Common myeloid progenitor, CD34-positive (primary cell): Measurements from ENCODE around the gene FAM43B.
A peak's percentile ranks its signal among the peaks of the same experiment; 100 is the strongest.

Experiments used
- CTCF ChIA-PET: fragments of 350-600 bp; sonication (Branson Sonifier 250); formaldehyde crosslinking; loops from one replicate; lab custom pipeline; 2021; ENCODE audit warnings: antibody characterized with exemption; lab: Charles Lee
- POLR2A ChIA-PET: fragments of 350-600 bp; sonication (Branson Sonifier 250); formaldehyde crosslinking; loops from one replicate; lab custom pipeline; 2021; ENCODE audit warnings: antibody characterized with exemption; lab: Charles Lee
- DNase-seq, 3 donors: peaks; one replicate each; pipeline versions ENCODE4 v3.0.0 to v3.0.0-alpha.2; 2013
- H3K27ac ChIP-seq, 2 experiments: 1 replicate in 1 of 2; 2 replicates in 1 of 2; pipeline ENCODE4 v1.7.0; 2013; ENCODE audit warnings: inconsistent platforms in 2 of 2, low read length in 2 of 2, mild to moderate bottlenecking in 2 of 2, low read depth in 1 of 2, moderate library complexity in 1 of 2; ENCODE audit not compliant: severe bottlenecking in 2 of 2, insufficient read depth in 1 of 2, poor library complexity in 1 of 2
- H3K27me3 ChIP-seq, 5 experiments: replicated peaks in 2 of 5; 1 replicate in 3 of 5; 2 replicates in 2 of 5; pipeline versions ENCODE4 v1.6.1 to v1.7.0; 2013; ENCODE audit warnings: low read length in 4 of 5, mild to moderate bottlenecking in 2 of 5, moderate library complexity in 2 of 5, inconsistent platforms in 1 of 5; ENCODE audit not compliant: insufficient read depth in 5 of 5, control insufficient read depth in 4 of 5
- H3K36me3 ChIP-seq, 4 experiments: 1 replicate in 2 of 4; 2 replicates in 2 of 4; pipeline versions ENCODE4 v1.6.1 to v1.7.0; 2013; ENCODE audit warnings: low read length in 3 of 4, control low read depth in 1 of 4, mild to moderate bottlenecking in 1 of 4; ENCODE audit not compliant: control insufficient read depth in 4 of 4, insufficient read depth in 4 of 4
- H3K4me1 ChIP-seq, 4 experiments: 1 replicate in 3 of 4; 2 replicates in 1 of 4; pipeline versions ENCODE4 v1.6.1 to v1.7.1; 2013; ENCODE audit warnings: low read length in 3 of 4, mild to moderate bottlenecking in 3 of 4, control low read depth in 1 of 4, inconsistent platforms in 1 of 4, moderate library complexity in 1 of 4; ENCODE audit not compliant: control insufficient read depth in 4 of 4, insufficient read depth in 4 of 4; ENCODE audit errors: control extremely low read depth in 1 of 4
- H3K4me3 ChIP-seq, 7 experiments: 1 replicate in 4 of 7; 2 replicates in 3 of 7; pipeline versions ENCODE4 v1.5.1 to v1.7.0; 2013; ENCODE audit warnings: mild to moderate bottlenecking in 7 of 7, low read length in 6 of 7, moderate library complexity in 6 of 7, inconsistent platforms in 2 of 7, low read depth in 2 of 7, control low read depth in 1 of 7; ENCODE audit not compliant: insufficient read depth in 4 of 7, control insufficient read depth in 1 of 7; ENCODE audit errors: extremely low read depth in 1 of 7
- H3K9me3 ChIP-seq, 5 experiments: 1 replicate in 4 of 5; 2 replicates in 1 of 5; pipeline versions ENCODE4 v1.6.1 to v1.7.1; 2013; ENCODE audit warnings: low read length in 4 of 5, mild to moderate bottlenecking in 2 of 5, inconsistent platforms in 1 of 5, low read depth in 1 of 5, moderate library complexity in 1 of 5; ENCODE audit not compliant: control insufficient read depth in 4 of 5, insufficient read depth in 2 of 5; ENCODE audit errors: control extremely low read depth in 1 of 5
- WGBS: methylation state at CpG from one replicate; pipeline ENCODE4 v1.1.5; 2013; ENCODE audit not compliant: insufficient coverage; 5-methylcytosine and 5-hydroxymethylcytosine counted together

FAM43B gene

GRCh38 chr1:20578062-20578461 is 25.7 kb downstream of the FAM43B start:
- WGBS = no CpG with 5 or more reads among the region's 3 CpGs
- Histone ChIP-seq H3K9me3 (no peaks in the 10 kb centered on the region), H3K27me3 (peaks cover 0 to 15% (median 2%) of the 10 kb centered on the region in 5 experiments), H3K4me3 (no peak overlapping the region), H3K27ac (no peak overlapping the region), H3K4me1 (peaks cover 0 to 2% (median 0%) of the 10 kb centered on the region in 4 experiments), H3K36me3 (no peaks in the 10 kb centered on the region)
- CTCF ChIA-PET = interaction anchor here (1.1 to 1.8 kb wide), 3 partner anchors 56 to 64 kb away, joined by 3 to 5 read pairs (median 4); no protein-coding TSS in a partner anchor
- POLR2A ChIA-PET = no interaction called here
- no peak for DNase-seq

DNA sequence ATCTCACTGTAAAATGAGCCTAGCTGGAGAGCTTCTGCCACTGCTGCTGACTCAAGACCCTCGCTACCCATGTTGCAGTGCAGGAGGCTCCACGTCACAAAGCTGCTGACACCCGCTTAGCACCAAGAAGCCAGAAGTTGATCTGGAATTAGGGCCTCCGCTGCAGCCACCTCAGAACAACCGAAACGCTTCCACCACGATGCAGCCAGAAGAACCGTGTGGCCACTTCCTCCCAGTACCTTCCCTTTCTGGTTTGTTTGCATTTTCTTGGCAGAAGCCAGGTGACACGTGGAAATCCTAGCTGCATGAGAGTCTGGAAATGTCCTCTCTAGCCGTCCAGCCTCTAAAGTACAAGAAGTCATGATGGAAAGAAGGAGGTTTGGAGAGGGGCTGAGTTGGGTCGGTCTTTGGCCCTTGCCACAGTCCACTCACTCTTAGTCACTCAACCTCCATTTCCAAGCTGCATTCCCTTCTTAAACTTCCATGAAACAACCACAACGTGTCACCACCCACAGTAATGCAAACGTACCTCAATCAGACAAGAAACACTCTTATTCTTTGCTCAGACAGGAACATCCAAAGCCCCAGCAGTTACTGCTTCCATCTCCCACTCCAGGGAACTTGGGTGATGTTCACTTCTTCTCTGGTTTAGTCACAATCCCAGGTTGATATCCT is 26.5 kb downstream of the FAM43B start:
- Histone ChIP-seq H3K36me3 (no peaks in the 10 kb centered on the region), H3K4me1 (peaks cover 0 to 2% (median 0%) of the 10 kb centered on the region in 4 experiments), H3K27ac (no peak overlapping the region), H3K4me3 (no peak overlapping the region), H3K27me3 (peaks cover 0 to 8% (median 2%) of the 10 kb centered on the region in 5 experiments), H3K9me3 (no peaks in the 10 kb centered on the region)
- CTCF ChIA-PET = interaction anchor here (1.1 to 1.8 kb wide), 2 partner anchors 55 to 63 kb away, joined by 3 to 4 read pairs; no protein-coding TSS in a partner anchor
- 66% methylated on average over 10 of the region's 13 CpGs for WGBS
- no peak for DNase-seq
- POLR2A ChIA-PET = no interaction called here

DNA sequence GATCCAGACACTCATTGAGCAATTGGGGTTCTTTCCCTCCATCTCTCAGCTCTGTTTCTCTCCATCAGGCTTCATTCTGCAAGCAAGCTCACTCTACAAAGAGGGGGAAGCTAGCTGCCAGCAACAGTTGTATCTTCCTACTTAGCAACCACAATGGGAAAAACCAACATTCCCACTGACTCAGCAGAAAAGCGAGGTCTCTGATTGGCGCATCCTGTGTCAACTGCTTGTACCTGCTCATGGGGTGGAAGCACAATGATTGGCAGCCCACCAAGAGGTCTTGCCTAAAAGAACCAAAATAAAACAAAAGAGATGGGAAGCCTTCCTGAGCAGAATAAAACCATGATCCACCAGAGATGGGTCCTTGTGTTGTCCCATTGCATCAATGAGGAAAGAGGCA is 32.5 kb downstream of the FAM43B start:
- Histone ChIP-seq H3K27ac (no peak overlapping the region), H3K4me3 (no peak overlapping the region), H3K36me3 (no peaks in the 10 kb centered on the region), H3K4me1 (peaks cover 2 to 20% (median 17%) of the 10 kb centered on the region in 4 experiments), H3K9me3 (peaks cover 0 to 3% (median 0%) of the 10 kb centered on the region in 5 experiments), H3K27me3 (peaks cover 0 to 16% (median 6%) of the 10 kb centered on the region in 5 experiments)
- no peak for DNase-seq
- no CpG with 5 or more reads among the region's 2 CpGs for WGBS
- ChIA-PET POLR2A (no interaction called here), CTCF (interaction anchor here (1.2 to 2.7 kb wide), 3 partner anchors 10 to 54 kb away, joined by 3 to 11 read pairs (median 9); no protein-coding TSS in a partner anchor)

DNA sequence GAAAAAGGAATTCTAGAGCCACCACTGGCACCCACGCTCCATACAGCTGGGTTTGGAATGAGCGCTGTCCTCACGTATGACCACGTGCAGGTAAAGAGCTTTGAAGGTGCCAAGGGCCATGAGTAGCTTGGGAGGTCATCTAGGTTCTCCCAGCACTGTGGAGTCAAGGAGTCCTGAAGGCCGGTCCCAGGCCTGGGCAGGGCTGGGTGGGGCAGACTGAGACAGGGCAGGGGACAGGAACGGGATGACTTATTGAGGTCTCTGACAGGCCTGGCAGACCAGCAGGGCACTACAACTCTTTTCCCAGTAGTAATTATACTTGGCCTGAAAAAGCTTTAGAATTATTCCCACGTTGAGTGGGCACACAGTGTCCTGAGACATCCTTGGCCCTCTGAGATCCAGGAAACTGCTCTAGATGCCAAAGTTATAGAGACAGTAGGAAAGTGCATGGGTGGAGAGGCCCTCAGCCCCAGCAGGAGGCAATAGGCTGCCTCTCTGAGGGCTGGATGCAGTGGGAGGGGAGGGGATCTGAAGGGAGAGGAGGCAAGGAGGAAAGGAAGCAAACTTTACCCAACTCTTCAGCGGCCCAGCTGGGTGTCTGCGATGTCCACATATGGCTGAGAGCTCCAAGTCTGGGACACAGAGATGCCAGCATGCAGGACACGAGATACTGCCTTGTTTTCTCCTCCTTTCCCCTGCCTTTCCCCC is 34.7 kb downstream of the FAM43B start:
- WGBS = 74% methylated on average over 3 of the region's 10 CpGs
- no peaks in the 10 kb centered on the region for H3K36me3 ChIP-seq
- no peak overlapping the region for H3K27ac ChIP-seq
- H3K4me3 ChIP-seq = no peak overlapping the region
- H3K27me3 ChIP-seq = peaks cover 0 to 26% (median 9%) of the 10 kb centered on the region in 5 experiments
- peaks cover 2 to 30% (median 26%) of the 10 kb centered on the region in 4 experiments for H3K4me1 ChIP-seq
- no peak for DNase-seq
- ChIA-PET CTCF (interaction anchor here (1.1 to 2.8 kb wide), 2 partner anchors 39 to 46 kb away, joined by 3 to 11 read pairs; partner anchors contain the start of gene PINK1), POLR2A (no interaction called here)
- H3K9me3 ChIP-seq = peaks cover 0 to 3% (median 0%) of the 10 kb centered on the region in 5 experiments

DNA sequence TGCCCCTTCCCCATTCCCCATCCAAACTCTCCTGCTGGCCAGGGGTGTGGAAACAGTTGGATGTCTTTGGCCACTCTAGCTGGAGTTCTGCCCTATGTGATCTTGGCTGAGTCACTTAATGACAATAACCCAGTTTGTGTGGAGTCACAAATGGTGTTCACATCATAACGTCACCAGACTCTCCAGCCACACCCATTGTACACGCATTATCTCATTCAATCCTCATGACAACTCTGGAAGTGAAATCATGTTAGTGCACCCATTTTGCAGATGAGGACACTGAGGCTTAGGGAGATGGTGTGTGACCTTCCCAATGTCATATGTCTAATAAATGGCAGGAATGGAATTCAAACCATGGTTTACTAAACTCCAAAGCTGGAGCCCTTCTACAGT is 35.3 kb downstream of the FAM43B start:
- no peaks in the 10 kb centered on the region for H3K36me3 ChIP-seq
- CTCF ChIA-PET = interaction anchor here (1.2 to 2.8 kb wide), 3 partner anchors 13 to 199 kb away, joined by 3 to 11 read pairs (median 3); partner anchors contain the start of genes HP1BP3 and PINK1
- DNase-seq = peak in 1 of 3 donors; percentile 16
- peaks cover 0 to 3% (median 0%) of the 10 kb centered on the region in 5 experiments for H3K9me3 ChIP-seq
- H3K27ac ChIP-seq = no peak overlapping the region
- no CpG with 5 or more reads among the region's 2 CpGs for WGBS
- POLR2A ChIA-PET = no interaction called here
- peaks cover 2 to 30% (median 26%) of the 10 kb centered on the region in 4 experiments for H3K4me1 ChIP-seq
- no peak overlapping the region for H3K4me3 ChIP-seq
- H3K27me3 ChIP-seq = peaks cover 0 to 26% (median 9%) of the 10 kb centered on the region in 5 experiments

DNA sequence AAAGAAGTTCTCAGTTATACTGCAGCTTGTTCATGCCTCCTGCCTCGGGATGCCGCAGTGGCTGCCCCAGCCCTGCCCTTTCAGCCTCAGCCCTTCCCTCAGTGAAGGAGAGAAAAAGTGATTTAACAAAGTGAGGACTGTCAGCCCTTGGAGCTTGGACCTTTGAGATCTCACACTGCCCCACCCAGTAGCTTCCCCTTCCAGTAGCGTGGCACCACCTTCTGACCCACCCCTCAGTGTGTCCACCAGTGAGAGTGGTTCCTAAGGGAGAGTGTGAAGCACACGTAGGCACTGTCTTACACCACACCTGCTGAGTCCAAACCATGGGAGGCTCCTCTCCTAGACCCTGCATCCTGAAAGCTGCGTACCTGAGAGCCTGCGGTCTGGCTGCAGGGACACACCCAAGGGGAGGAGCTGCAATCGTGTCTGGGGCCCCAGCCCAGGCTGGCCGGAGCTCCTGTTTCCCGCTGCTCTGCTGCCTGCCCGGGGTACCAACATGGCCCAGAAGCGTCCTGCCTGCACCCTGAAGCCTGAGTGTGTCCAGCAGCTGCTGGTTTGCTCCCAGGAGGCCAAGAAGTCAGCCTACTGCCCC is 36.4 kb downstream of the FAM43B start, which contains the start of gene CDA:
Gene CDA, plus strand, starts transcription at position 464 of the 592 bp plus-strand sequence. Its CDS starts 33 bp downstream, at position 497.
- Histone ChIP-seq H3K27me3 (peaks cover 0 to 26% (median 9%) of the 10 kb centered on the region in 5 experiments), H3K27ac (no peak within 1 kb of the TSS), H3K4me1 (peaks cover 2 to 30% (median 26%) of the 10 kb centered on the region in 4 experiments), H3K9me3 (peaks cover 0 to 3% (median 0%) of the 10 kb centered on the region in 5 experiments), H3K36me3 (no peaks in the 10 kb centered on the region), H3K4me3 (peak within 1 kb of the TSS in 5 of 7 experiments; percentile 33 to 65 (median 57))
- ChIA-PET POLR2A (no interaction called here), CTCF (interaction anchor here (0.8 to 2.8 kb wide), 4 partner anchors 12 to 198 kb away, joined by 3 to 11 read pairs (median 3); partner anchors contain the start of genes HP1BP3 and PINK1)
- 26% methylated on average over 9 of the region's 11 CpGs for WGBS
- DNase-seq = peak in 1 of 3 donors; percentile 17
